GM12878 (cell line): ENCODE data around the gene SPCS2. TPM values are rescaled to one million over a fixed set of nuclear protein-coding genes. Genes with fewer than 3 reads are reported as not detected.

ENCODE experiments used
- ATAC-seq: fragments of 200-7000 bp; cut with Tn5 transposase; 3 replicates; pipeline ENCODE4 v1.9.1; 2020; ENCODE audit warnings: mild to moderate bottlenecking, moderate library complexity
- BruUV-seq: library from RNA; stranded (reverse); fragments of 400-500 nt; replicated peaks from 2 replicates; lab custom pipeline; 2021; lab: Mats Ljungman, UMichigan
- CTCF ChIA-PET: fragments of 300-600 bp; sonication (Branson Sonifier 250); formaldehyde crosslinking; extraction: SDS; loops from one replicate; lab custom pipeline; 2021; ENCODE audit warnings: inconsistent platforms; lab: Yijun Ruan, JAX
- POLR2A ChIA-PET: fragments of 350-600 bp; formaldehyde crosslinking; extraction: SDS; loops from one replicate; lab custom pipeline; 2021; ENCODE audit warnings: inconsistent platforms; lab: Charles Lee
- RAD21 ChIA-PET: fragments of 300-600 bp; sonication (Branson Sonifier 250); formaldehyde crosslinking; loops from one replicate; lab custom pipeline; 2023; ENCODE audit warnings: antibody characterized with exemption; ENCODE audit not compliant: unreplicated experiment; lab: Charles Lee
- SMC1A ChIA-PET: fragments of 300-600 bp; sonication (Branson Sonifier 250); formaldehyde crosslinking; loops from one replicate; lab custom pipeline; 2023; ENCODE audit not compliant: unreplicated experiment, uncharacterized antibody; lab: Charles Lee
- DNase-seq: peaks from one replicate; pipeline ENCODE4 v3.0.0-alpha.2; 2011; ENCODE audit warnings: low read depth, low spot score
- FAIRE-seq: peaks from 3 replicates; lab custom pipeline; 2011; peaks lifted over from hg19 to GRCh38; lab: Jason Lieb, UNC
- H2AFZ ChIP-seq: 2 replicates; pipeline ENCODE4 v1.6.0; 2011; ENCODE audit warnings: low read depth, low read length, control low read depth; ENCODE audit not compliant: control insufficient read depth
- H3K27ac ChIP-seq: 2 replicates; pipeline ENCODE4 v1.5.1; 2011; ENCODE audit warnings: control low read depth; ENCODE audit not compliant: control insufficient read depth, insufficient read depth
- H3K27me3 ChIP-seq, 2 experiments: replicated peaks in 1 of 2; 2 replicates each; pipeline versions ENCODE4 v1.6.0 to v1.6.1; 2011; ENCODE audit warnings: low read length in 1 of 2; ENCODE audit not compliant: control insufficient read depth in 2 of 2, insufficient read depth in 2 of 2
- H3K36me3 ChIP-seq, 2 experiments: 2 replicates each; pipeline ENCODE4 v1.5.1; 2011; ENCODE audit warnings: low read length in 1 of 2; ENCODE audit not compliant: control insufficient read depth in 2 of 2, insufficient read depth in 2 of 2
- H3K4me1 ChIP-seq: 2 replicates; pipeline ENCODE4 v1.6.1; 2011; ENCODE audit warnings: mild to moderate bottlenecking, low read length, moderate library complexity, mixed read lengths; ENCODE audit not compliant: control insufficient read depth, insufficient read depth
- H3K4me2 ChIP-seq: 2 replicates; pipeline ENCODE4 v1.6.0; 2011; ENCODE audit warnings: control low read depth; ENCODE audit not compliant: control insufficient read depth, insufficient read depth
- H3K4me3 ChIP-seq: fragments of 200-600 bp; sonication (generic); 2 replicates; pipeline ENCODE4 v1.5.1; 2016
- H3K79me2 ChIP-seq: 2 replicates; pipeline ENCODE4 v1.6.0; 2011; ENCODE audit warnings: low read length; ENCODE audit not compliant: control insufficient read depth, insufficient read depth
- H3K9ac ChIP-seq: 2 replicates; pipeline ENCODE4 v1.8.0; 2011; ENCODE audit warnings: low read length, control low read depth, mixed read lengths; ENCODE audit not compliant: control insufficient read depth, insufficient read depth
- H3K9me3 ChIP-seq: replicated peaks from 3 replicates; pipeline ENCODE4 v1.5.1; 2011; ENCODE audit warnings: mild to moderate bottlenecking, low read length; ENCODE audit not compliant: control insufficient read depth, insufficient read depth
- H4K20me1 ChIP-seq: 2 replicates; pipeline ENCODE4 v1.6.0; 2011; ENCODE audit not compliant: control insufficient read depth, insufficient read depth
- BRCA1 ChIP-seq: IDR thresholded peaks from 2 replicates; pipeline ENCODE4 v1.6.1; 2011; ENCODE audit warnings: low read depth, low read length, improper control_type of control experiment
- CBX3 ChIP-seq: fragments of 200-600 bp; sonication (generic); IDR thresholded peaks from 2 replicates; pipeline ENCODE4 v1.6.1; 2016; ENCODE audit warnings: low read depth, borderline replicate concordance
- CREM ChIP-seq: IDR thresholded peaks from 2 replicates; pipeline ENCODE4 v1.6.1; 2014; ENCODE audit warnings: antibody characterized with exemption, low read depth
- FOXK2 ChIP-seq: fragments of 450-650 bp; IDR thresholded peaks from 2 replicates; pipeline ENCODE4 v1.6.1; 2017; ENCODE audit warnings: mild to moderate bottlenecking, moderate library complexity
- HCFC1 ChIP-seq: fragments of 150-350 bp; IDR thresholded peaks from 2 replicates; pipeline ENCODE4 v1.6.1; 2014; ENCODE audit warnings: low read length
- HDGF ChIP-seq: fragments of 450-650 bp; IDR thresholded peaks from 2 replicates; pipeline ENCODE4 v1.6.1; 2016; ENCODE audit warnings: antibody characterized with exemption
- IKZF1 ChIP-seq: fragments of 450-650 bp; conservative IDR thresholded peaks from 2 replicates; pipeline ENCODE4 v1.6.1; 2017; ENCODE audit warnings: antibody characterized with exemption, mild to moderate bottlenecking
- MEF2B ChIP-seq: fragments of 450-650 bp; IDR thresholded peaks from 2 replicates; pipeline ENCODE4 v1.6.1; 2018; ENCODE audit warnings: mild to moderate bottlenecking, moderate library complexity; ENCODE audit not compliant: partially characterized antibody, poor library complexity, severe bottlenecking
- NBN ChIP-seq: fragments of 450-650 bp; IDR thresholded peaks from 2 replicates; pipeline ENCODE4 v1.6.1; 2016
- NRF1 ChIP-seq: conservative IDR thresholded peaks from 2 replicates; pipeline ENCODE4 v1.6.1; 2011; ENCODE audit warnings: mild to moderate bottlenecking, low read depth, low read length, improper control_type of control experiment
- PAX8 ChIP-seq: fragments of 450-650 bp; IDR thresholded peaks from 2 replicates; pipeline ENCODE4 v1.6.1; 2017; ENCODE audit warnings: mild to moderate bottlenecking, moderate library complexity
- RAD21 ChIP-seq: IDR thresholded peaks from 2 replicates; pipeline ENCODE4 v1.6.1; 2011; ENCODE audit warnings: mild to moderate bottlenecking, low read depth, low read length, moderate library complexity; ENCODE audit not compliant: insufficient read depth
- RUNX3 ChIP-seq: IDR thresholded peaks from 2 replicates; pipeline ENCODE4 v1.6.1; 2012; ENCODE audit warnings: low read length, inconsistent platforms
- SPI1 ChIP-seq: IDR thresholded peaks from 2 replicates; pipeline ENCODE4 v1.6.1; 2011; ENCODE audit warnings: low read depth, mild to moderate bottlenecking, low read length, moderate library complexity, borderline replicate concordance; ENCODE audit not compliant: insufficient read depth
- TBL1XR1 ChIP-seq: IDR thresholded peaks from 2 replicates; pipeline ENCODE4 v1.6.1; 2012; ENCODE audit warnings: low read depth, low read length, improper control_type of control experiment
- YBX1 ChIP-seq: fragments of 450-650 bp; IDR thresholded peaks from 2 replicates; pipeline ENCODE4 v1.6.1; 2016; ENCODE audit warnings: antibody characterized with exemption
- ZNF592 ChIP-seq: fragments of 450-650 bp; IDR thresholded peaks from 2 replicates; pipeline ENCODE4 v1.6.1; 2017; ENCODE audit warnings: mild to moderate bottlenecking, moderate library complexity
- WGBS: methylation state at CpG from one replicate; pipeline ENCODE4 v1.1.6; 2016; ENCODE audit warnings: low lambda C conversion rate; ENCODE audit not compliant: insufficient replicate concordance, insufficient coverage; ENCODE audit errors: missing lambda C conversion rate; 5-methylcytosine and 5-hydroxymethylcytosine counted together
- in situ Hi-C: fragments of 300-500 bp; cut with MboI; formaldehyde crosslinking; loops from 9 replicates; pipeline ENCODE4 v1.14.3; 2018; ENCODE audit warnings: mixed read lengths
- intact Hi-C: fragments of 100-400 bp; cut with micrococcal nuclease; formaldehyde crosslinking; loops from one replicate; pipeline ENCODE4 v1.14.2; 2022; ENCODE audit not compliant: unreplicated experiment
- polyA plus RNA-seq, 11 experiments: library from polyadenylated mRNA; depleted of rRNA in 4 of 11; unstranded in 6 of 11; stranded (reverse) in 5 of 11; fragments of >200 nt; fragmentation: Nextera tagmentation in 4 of 11; fragmentation: Illumina TruSeq in 1 of 11; extraction: Ambion mirVana in 4 of 11; extraction: Trizol in 1 of 11; gene quantifications; 1 replicate in 1 of 11; 2 replicates in 10 of 11; pipeline versions ENCODE4 v1.2.1 to v1.2.3, GENCODE V29; 2011 to 2016; ENCODE audit warnings: inconsistent platforms in 2 of 11, missing spikeins in 2 of 11, low read depth in 1 of 11
- total RNA-seq, 4 experiments: library from RNA; depleted of rRNA in 3 of 4; stranded (reverse); fragments of >200 nt in 3 of 4; fragmentation: Illumina TruSeq in 1 of 4; extraction: Trizol in 1 of 4; gene quantifications; 2 replicates each; pipeline versions ENCODE4 v1.2.1 to v1.2.3, GENCODE V29; 2013 to 2021
- TF ChIP-seq, protein P1 (sequence below): IDR thresholded peaks from 2 replicates; pipeline ENCODE4 v1.6.1; 2012; ENCODE audit warnings: low read depth, low read length, improper control_type of control experiment

The SPCS2 gene
- total and polyA plus RNA-seq, 10 of the 15 experiments (the other 5 are each of a cell fraction or from before 2014, with no cell fraction given), result 40.7 to 661 (median 192) TPM

GRCh38 chr11:74980634-74981033, 31.6 kb downstream of the SPCS2 start (continued):
- no peak for TF ChIP-seq CREM
- TF ChIP-seq NBN, result no peak
- no peak for TF ChIP-seq ZNF592
- TF ChIP-seq CBX3, result no peak
- no peak for TF ChIP-seq MEF2B
- no peak for TF ChIP-seq FOXK2
- no peak for TF ChIP-seq IKZF1
- no peak for TF ChIP-seq BRCA1

GRCh38 chr11:74981888-74982287, 32.8 kb downstream of the SPCS2 start:
- POLR2A ChIA-PET, result interaction anchor here (0.5 to 1.0 kb wide), 2 partner anchors 18 to 557 kb away, joined by 3 read pairs; no protein-coding TSS in a partner anchor
- BruUV-seq, result no TSS peak
- no peak for TF ChIP-seq TBL1XR1
- TF ChIP-seq PAX8, result no peak
- no peak for TF ChIP-seq RUNX3
- no peak for TF ChIP-seq NRF1
- no peak for TF ChIP-seq SPI1
- TF ChIP-seq NBN, result no peak
- no peak for TF ChIP-seq HCFC1
- no peak for TF ChIP-seq HDGF
- TF ChIP-seq, protein P1, sequence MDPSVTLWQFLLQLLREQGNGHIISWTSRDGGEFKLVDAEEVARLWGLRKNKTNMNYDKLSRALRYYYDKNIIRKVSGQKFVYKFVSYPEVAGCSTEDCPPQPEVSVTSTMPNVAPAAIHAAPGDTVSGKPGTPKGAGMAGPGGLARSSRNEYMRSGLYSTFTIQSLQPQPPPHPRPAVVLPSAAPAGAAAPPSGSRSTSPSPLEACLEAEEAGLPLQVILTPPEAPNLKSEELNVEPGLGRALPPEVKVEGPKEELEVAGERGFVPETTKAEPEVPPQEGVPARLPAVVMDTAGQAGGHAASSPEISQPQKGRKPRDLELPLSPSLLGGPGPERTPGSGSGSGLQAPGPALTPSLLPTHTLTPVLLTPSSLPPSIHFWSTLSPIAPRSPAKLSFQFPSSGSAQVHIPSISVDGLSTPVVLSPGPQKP, result no peak
- TF ChIP-seq RAD21, result no peak
- no peak for TF ChIP-seq YBX1

More at GRCh38 chr11:74981888-74982287, 32.8 kb downstream of the SPCS2 start:
- DNase-seq (no peak), ATAC-seq (no peak), FAIRE-seq (no peak)
- Histone ChIP-seq H3K4me1 (no peaks in the 10 kb centered on the region), H3K79me2 (no peaks in the 10 kb centered on the region), H2AFZ (no peak overlapping the region), H3K36me3 (peaks cover 2 to 14% of the 10 kb centered on the region in 2 experiments; a peak in 3 of 4 replicates), H3K4me3 (no peak overlapping the region), H3K9me3 (no peaks in the 10 kb centered on the region), H3K4me2 (no peak overlapping the region), H3K9ac (no peak overlapping the region), H4K20me1 (no peaks in the 10 kb centered on the region), H3K27me3 (no peaks in the 10 kb centered on the region), H3K27ac (no peak overlapping the region)
- in situ Hi-C loops (no loop called here), intact Hi-C loops (no loop called here)
- ChIA-PET SMC1A (interaction anchor here (0.9 to 1.7 kb wide), 2 partner anchors 8 to 51 kb away, joined by 3 to 4 read pairs; no protein-coding TSS in a partner anchor), RAD21 (no interaction called here), CTCF (interaction anchor here (1.5 kb wide), 1 partner anchor 159 kb away, joined by 3 read pairs; no protein-coding TSS in a partner anchor)
- 100% methylated on average over 1 of the region's 1 CpG for WGBS
